Fibroblast of skin of left quadriceps (primary cell): ENCODE measurements around the gene ALK.

ENCODE experiments used
- DNase-seq, 2 experiments: peaks; one replicate each; pipeline ENCODE4 v3.0.0-alpha.2; 2013; ENCODE audit warnings: low read depth in 2 of 2

Gene ALK

GRCh38 chr2:29578084-29578598 lies 343.2 kb downstream of the ALK start:
- no peak for DNase-seq

- no peak for DNase-seq
Observed at GRCh38 chr2:29576231-29576630, 345.2 kb downstream of the ALK start.

GRCh38 chr2:29575370-29575890 lies 346.0 kb downstream of the ALK start:
- DNase-seq, result no peak

DNA sequence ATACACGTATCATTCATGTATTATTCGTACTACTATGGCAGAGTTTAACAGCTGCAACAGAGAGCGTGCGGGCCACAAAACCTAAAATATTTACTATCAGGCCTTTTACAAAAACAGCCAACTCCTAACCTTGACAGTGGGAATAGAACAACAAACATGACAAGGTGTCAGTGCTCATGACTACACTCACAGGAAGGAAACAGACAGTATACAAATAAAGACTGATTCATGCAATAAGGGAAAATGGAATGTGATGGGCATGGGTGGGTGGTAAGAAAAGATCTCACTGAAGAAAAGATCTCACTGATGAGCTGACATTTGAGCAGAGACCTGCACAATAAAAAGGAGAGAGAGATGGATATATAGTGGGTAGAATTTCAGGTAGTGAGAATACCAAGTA lies 347.8 kb downstream of the ALK start:
- DNase-seq, result no peak

GRCh38 chr2:29573147-29573546 lies 348.2 kb downstream of the ALK start:
- DNase-seq, result no peak

- DNase-seq, result no peak
Observed at GRCh38 chr2:29570539-29570938, 350.8 kb downstream of the ALK start.

- no peak for DNase-seq
Observed at GRCh38 chr2:29567906-29568520, 353.4 kb downstream of the ALK start.

DNA sequence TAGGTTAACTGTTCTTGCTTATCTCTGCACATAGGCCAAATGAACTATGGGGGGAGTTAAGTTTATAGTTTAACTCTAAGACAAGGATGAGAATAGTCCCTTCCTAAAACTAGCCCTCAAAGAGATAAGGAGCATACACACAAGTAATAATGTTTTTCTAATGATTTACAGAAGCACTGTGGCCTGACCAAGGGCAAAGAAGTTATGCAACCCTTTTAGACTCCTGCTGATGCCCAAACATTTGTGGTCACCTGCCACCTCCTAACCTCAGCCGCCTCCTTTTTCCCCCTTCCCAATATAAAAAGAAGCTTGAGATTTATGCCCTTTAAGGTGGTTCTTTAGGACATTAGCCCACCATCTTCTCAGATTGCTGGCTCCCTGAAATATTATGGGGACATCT lies 357.7 kb downstream of the ALK start:
- DNase-seq, result no peak

DNA sequence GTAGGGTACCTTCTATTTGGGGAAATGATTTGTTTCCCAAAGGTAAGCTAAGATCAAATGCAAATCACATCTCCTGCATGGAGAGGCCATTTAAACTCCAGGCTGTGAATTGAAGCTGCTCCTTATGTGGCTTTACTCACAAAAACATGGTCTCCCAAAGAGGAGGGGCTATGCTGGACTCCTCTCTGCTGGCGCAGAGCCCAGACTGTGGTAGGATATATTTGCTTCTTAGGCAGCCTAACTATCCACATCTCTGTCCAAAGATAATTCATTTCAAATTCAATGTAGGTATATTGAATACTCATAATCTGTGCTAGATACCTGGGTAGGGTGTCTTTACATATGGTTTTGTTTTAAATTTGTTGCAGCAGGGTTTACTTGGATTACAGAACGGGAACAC lies 358.5 kb downstream of the ALK start:
- DNase-seq, result peak; percentile 28 to 29

DNA sequence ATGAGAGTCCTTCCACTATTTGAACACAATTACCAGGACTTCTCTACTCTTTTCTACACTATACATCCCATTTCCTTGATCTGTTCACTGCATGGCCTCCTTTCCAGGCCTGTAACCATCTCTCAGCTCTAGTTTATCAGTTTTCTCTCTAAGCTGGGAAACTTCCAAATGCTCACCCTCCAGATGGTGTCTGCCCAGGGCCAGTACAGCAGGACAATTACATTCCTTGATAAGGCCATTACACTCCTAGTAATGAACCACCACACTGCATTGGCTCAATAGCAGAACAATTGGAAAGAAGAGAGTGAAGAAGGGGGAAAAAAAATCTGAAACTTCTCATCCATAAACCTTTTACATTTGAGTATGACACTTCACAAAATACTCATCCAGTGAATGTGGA lies 359.1 kb downstream of the ALK start:
- DNase-seq, result no peak

- DNase-seq, result no peak
Observed at GRCh38 chr2:29561628-29562027, 359.8 kb downstream of the ALK start.

DNA sequence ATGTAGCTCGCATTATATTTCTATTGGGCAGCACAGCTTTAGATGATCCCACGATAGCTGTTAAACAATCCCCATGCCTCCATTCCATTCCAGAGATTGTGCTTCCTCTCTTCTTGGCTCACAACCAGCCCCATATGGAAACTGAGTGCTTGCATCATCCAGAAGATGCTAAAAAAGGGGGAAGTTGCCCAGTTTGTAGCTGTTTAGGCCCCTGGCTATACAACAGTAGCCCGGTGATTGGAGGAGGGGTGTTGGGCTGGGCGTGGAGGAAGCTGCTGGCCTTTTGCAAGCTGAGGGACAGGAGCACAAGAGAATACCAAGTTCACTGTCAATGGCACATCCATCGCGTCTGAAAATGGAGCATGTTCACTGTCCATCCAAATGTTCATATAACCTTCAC lies 360.2 kb downstream of the ALK start:
- peak; percentile 47 for DNase-seq

GRCh38 chr2:29560566-29560965 lies 360.8 kb downstream of the ALK start:
- no peak for DNase-seq

DNA sequence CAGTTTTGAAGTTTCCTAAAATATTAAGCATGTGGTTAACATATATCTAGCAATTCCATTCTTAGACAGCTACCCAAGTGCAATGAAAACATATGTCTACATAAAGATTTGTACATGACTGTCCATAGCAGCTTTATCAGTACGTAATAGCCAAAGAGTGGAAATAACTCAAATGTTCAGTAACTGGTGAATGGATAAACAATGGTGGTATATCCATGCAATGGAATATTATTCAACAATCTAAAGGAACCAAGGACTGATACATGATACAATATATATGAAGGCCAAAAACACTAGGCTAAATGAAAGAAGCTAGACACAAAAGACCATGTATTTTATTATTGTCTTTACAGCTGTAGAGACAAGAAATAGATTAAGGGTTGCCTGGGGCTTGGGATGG lies 361.4 kb downstream of the ALK start:
- no peak for DNase-seq

DNA sequence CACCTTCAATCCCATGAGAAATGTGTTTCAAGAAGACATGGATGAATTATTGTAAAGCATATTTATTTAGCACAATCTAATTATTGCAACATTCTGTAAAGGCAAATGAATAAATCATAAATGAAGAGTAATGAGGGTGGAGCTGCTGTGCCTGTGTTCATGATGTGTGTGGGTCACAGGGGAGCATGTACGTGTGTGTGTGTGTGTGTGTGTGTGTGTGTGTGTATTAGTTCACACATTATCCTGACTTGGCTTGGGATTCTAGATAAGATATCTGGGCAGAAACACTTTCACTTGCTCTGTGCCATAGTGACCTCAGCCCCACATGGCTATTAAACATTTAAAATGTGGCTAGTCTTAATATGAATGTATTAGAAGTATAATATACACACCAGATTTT lies 361.8 kb downstream of the ALK start:
- DNase-seq, result no peak

DNA sequence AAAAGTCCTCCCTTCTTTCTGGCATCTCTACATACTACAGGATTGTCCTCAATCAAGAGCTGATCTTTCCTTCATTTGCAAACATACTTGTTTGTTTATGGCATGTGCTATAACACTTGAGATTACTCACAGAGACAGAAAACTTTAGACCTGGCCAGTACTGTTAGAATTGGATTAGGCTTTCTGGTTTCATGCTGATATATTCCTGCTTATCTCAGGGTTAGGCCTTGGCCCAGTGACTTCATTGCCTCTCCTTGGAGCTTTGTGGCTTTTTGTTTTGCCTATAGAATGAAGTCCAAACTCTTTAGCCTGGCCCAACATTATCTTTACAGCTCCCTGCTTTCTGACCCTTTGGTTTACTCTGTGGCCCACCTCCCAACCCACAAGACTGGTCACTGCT lies 363.3 kb downstream of the ALK start:
- no peak for DNase-seq

DNA sequence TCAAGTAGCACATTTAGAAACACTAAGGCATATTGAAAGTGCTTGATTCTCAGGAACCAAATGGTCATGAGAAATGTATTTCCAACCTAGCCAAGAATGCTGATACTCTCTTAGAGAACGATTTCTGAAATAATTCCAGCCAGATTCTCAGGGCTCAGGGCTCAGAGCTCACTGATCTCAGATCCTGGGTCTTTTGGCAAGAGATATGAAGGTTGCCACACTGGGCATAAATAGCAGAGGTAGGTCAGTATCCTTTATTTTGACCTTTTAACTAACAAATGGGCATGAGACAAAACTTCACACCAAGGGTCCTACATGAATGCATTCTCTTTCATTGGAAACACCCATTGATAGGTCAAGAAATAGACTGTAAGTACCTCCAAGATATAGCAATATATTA lies 364.1 kb downstream of the ALK start:
- no peak for DNase-seq

DNA sequence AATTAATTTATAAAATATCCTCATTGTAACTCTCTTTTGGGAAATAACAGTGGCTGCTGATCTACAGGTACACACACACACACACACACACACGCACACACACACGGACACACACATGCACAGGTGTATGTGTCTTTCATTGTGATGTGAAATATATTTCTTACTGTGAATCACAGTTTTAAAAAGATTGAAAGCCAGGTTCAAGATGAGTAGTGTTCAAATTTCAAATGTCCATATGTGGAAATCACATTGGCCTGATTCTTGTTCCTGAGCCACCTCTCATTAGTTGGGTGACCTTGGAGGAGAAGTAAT lies 372.4 kb downstream of the ALK start:
- DNase-seq, result no peak

DNA sequence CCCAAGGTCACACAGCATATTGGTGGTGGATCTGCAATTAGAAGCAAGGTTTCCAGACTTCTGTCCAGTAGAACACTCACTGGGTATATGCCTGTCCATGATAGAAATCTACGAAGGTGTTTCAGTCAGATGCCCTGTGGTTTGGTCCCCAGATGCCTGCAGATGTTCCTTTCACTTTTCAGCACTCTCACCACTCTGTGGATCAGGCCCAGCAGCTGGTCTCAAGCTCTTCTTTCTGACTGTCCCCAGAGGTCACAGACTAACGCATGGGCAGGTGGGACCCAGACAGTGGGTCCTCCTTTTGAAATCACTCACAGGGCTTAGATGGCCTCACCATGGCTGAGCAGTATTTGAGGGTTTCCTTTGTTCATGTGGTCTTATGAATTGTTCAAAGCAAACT lies 376.5 kb downstream of the ALK start:
- DNase-seq, result no peak

GRCh38 chr2:29544031-29544430 lies 377.4 kb downstream of the ALK start:
- no peak for DNase-seq

GRCh38 chr2:29535188-29535587 lies 386.2 kb downstream of the ALK start:
- DNase-seq, result no peak

DNA sequence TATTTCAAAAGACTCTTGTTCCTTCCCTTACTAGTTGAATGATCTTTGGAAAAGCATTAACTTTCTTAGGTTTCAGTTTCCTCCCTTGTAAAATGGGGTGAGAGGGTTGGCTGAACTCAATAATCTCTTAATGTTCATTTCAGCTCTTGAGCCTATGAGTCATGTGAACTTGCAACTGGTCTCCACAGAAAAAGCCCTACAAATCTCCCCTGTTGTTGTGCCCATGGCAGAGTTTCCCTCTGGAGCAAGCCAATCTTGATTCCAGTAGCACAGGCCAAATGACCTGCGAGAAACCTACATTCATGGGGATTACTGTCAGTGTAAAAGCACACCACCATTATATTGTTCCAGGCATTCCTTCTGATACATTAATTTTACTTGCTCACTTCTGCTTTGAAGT lies 388.9 kb downstream of the ALK start:
- DNase-seq, result no peak

DNA sequence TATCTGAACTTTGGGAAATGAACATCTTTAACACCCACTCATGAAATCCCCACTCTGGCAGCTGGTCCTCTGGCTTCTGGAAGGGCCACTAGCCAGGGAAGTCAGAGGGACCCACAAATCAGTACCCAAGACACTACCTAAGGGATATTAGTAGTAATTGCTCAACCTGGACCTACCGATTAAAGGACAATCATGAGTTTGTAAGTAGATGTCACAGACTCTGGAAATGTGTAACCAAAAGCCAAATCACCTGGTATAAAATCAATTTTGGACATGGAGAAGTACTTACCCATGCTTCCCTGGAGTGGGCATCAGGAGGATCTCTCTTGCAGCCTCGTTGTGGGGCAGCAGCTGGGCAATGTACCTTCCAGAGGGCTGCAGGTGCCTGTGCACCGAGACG lies 389.8 kb downstream of the ALK start:
- DNase-seq, result no peak

DNA sequence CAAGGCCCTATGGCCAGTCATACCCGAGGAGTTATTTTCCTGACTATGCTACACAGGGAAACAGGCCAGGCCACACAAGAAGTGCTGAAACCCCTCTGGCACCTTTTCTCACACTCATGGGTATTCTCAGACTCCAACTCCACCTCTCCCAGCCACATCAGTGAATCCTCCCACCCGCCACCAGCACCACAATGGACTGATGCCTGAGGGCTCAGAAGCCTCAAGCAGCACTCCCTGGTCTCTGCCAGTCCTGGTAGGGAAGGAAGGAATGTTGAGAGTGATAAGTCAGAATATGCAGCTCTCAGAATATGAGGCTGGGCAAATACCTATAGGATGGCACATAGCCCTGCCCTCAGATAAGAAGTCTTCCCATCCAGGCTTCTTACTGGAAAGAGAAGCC lies 391.1 kb downstream of the ALK start:
- no peak for DNase-seq
